HG03060 (cell line): ENCODE results near the gene NAT14.
"Not testable (repeated sequence)": the region's sequence is repeated elsewhere in the genome, so short reads cannot be mapped to it uniquely, and the experiment has no call there.

ENCODE experiments used
- ATAC-seq: cut with Tn5 transposase; IDR thresholded peaks from one replicate; pipeline ENCODE4 v1.9.1; 2021; ENCODE audit warnings: low read depth, moderate number of reproducible peaks; ENCODE audit not compliant: unreplicated experiment

NAT14 gene

GRCh38 chr19:55529636-55530234 is 44.7 kb downstream of the NAT14 start:
- ATAC-seq = no peak

- ATAC-seq = no peak
Measured at GRCh38 chr19:55530996-55531395, 46.0 kb downstream of the NAT14 start.

GRCh38 chr19:55534280-55534679 is 49.3 kb downstream of the NAT14 start:
- not testable (repeated sequence) for ATAC-seq

GRCh38 chr19:55535173-55535964 is 50.4 kb downstream of the NAT14 start:
- ATAC-seq = no peak

- no peak for ATAC-seq
Measured at GRCh38 chr19:55535965-55536350, 51.0 kb downstream of the NAT14 start.

GRCh38 chr19:55536366-55536765 is 51.4 kb downstream of the NAT14 start:
- ATAC-seq = no peak
